ENCODE measurements around the gene CDH13.

CDH13 gene

GRCh38 chr16:83722456-83723183 is 1095.9 kb downstream of the CDH13 start:
- no peak for DNase-seq (ENCODE audit: low read depth, low spot score)
- in situ Hi-C loops (cut with HindIII; ENCODE audit: low sequenced_read_pairs) = no loop called here
- no peak for TF ChIP-seq CTCF (IDR thresholded peaks at IDR 0.05; ENCODE audit: low read depth, low read length)
- no peak overlapping the region for H3K4me3 ChIP-seq (ENCODE audit: low read depth, low read length)

GRCh38 chr16:83723244-83723643 is 1096.5 kb downstream of the CDH13 start:
- TF ChIP-seq CTCF (IDR thresholded peaks at IDR 0.05; ENCODE audit: low read depth, low read length) = no peak
- no peak for DNase-seq (ENCODE audit: low read depth, low spot score)
- in situ Hi-C loops (cut with HindIII; ENCODE audit: low sequenced_read_pairs) = no loop called here
- no peak overlapping the region for H3K4me3 ChIP-seq (ENCODE audit: low read depth, low read length)

- in situ Hi-C loops (cut with HindIII; ENCODE audit: low sequenced_read_pairs) = no loop called here
- DNase-seq (ENCODE audit: low read depth, low spot score) = no peak
- TF ChIP-seq CTCF (IDR thresholded peaks at IDR 0.05; ENCODE audit: low read depth, low read length) = no peak
- no peak overlapping the region for H3K4me3 ChIP-seq (ENCODE audit: low read depth, low read length)
These were observed 1097.1 kb downstream of the CDH13 start for GRCh38 chr16:83723901-83724300.

- in situ Hi-C loops (cut with HindIII; ENCODE audit: low sequenced_read_pairs) = no loop called here
- no peak for DNase-seq (ENCODE audit: low read depth, low spot score)
- H3K4me3 ChIP-seq (ENCODE audit: low read depth, low read length) = no peak overlapping the region
- no peak for TF ChIP-seq CTCF (IDR thresholded peaks at IDR 0.05; ENCODE audit: low read depth, low read length)
These were observed 1097.8 kb downstream of the CDH13 start for GRCh38 chr16:83724585-83724984.

GRCh38 chr16:83725313-83725712 is 1098.5 kb downstream of the CDH13 start:
- no peak overlapping the region for H3K4me3 ChIP-seq (ENCODE audit: low read depth, low read length)
- no peak for TF ChIP-seq CTCF (IDR thresholded peaks at IDR 0.05; ENCODE audit: low read depth, low read length)
- no peak for DNase-seq (ENCODE audit: low read depth, low spot score)
- in situ Hi-C loops (cut with HindIII; ENCODE audit: low sequenced_read_pairs) = no loop called here

GRCh38 chr16:83727018-83727417 is 1100.2 kb downstream of the CDH13 start:
- in situ Hi-C loops (cut with HindIII; ENCODE audit: low sequenced_read_pairs) = no loop called here
- no peak overlapping the region for H3K4me3 ChIP-seq (ENCODE audit: low read depth, low read length)
- no peak for TF ChIP-seq CTCF (IDR thresholded peaks at IDR 0.05; ENCODE audit: low read depth, low read length)
- DNase-seq (ENCODE audit: low read depth, low spot score) = peak; percentile 83

Data from astrocyte of the spinal cord (primary cell).